IPS-18a (cell line): Measurements from ENCODE around the gene UQCRC2.
"Not testable (repeated sequence)": the region's sequence is repeated elsewhere in the genome, so short reads cannot be mapped to it uniquely, and the experiment has no call there.

ENCODE experiments used
- H3K27ac ChIP-seq: one replicate; pipeline ENCODE4 v1.5.1; 2013; ENCODE audit warnings: low read length
- H3K27me3 ChIP-seq: one replicate; pipeline ENCODE4 v1.6.1; 2013; ENCODE audit warnings: mild to moderate bottlenecking, low read length; ENCODE audit not compliant: control insufficient read depth, insufficient read depth
- H3K36me3 ChIP-seq: one replicate; pipeline ENCODE4 v1.6.1; 2013; ENCODE audit warnings: low read depth, low read length; ENCODE audit not compliant: control insufficient read depth
- H3K4me1 ChIP-seq: one replicate; pipeline ENCODE4 v1.6.1; 2013; ENCODE audit warnings: low read depth, low read length; ENCODE audit not compliant: control insufficient read depth
- H3K4me3 ChIP-seq: one replicate; pipeline ENCODE4 v1.5.1; 2013; ENCODE audit warnings: low read length
- H3K9ac ChIP-seq: one replicate; pipeline ENCODE4 v1.6.1; 2013; ENCODE audit warnings: mild to moderate bottlenecking, low read length, moderate library complexity
- H3K9me3 ChIP-seq: one replicate; pipeline ENCODE4 v1.6.1; 2013; ENCODE audit warnings: low read depth, low read length; ENCODE audit not compliant: control insufficient read depth

The UQCRC2 gene

DNA sequence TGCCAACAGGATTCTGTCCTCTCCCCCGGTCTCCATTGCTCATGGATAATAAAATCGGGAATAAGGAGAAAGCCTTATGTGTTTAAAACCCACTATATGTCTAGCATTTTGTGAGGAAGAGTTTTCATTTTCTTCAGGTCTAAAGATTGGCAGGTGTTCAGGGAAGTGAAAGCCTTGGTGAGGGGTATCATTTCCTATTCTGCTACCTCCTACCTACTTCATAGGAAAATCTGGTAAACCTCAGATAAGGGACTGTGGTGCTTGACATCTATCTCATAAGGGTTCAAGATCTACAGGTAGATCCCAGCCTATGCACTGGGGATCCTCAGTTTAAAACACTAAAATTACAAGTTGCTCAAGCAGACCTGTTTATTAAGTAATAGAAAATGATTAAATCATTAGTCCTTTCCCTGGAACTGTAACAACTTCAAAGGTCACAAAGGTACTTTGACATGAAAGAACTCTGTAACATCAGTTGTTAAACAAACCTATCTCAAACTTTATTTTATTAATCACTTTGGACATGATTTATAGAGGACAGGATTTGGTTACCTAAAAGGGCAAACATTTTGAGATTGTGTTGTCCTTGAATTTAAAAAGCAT, 61.2 kb downstream of the UQCRC2 start:
- Histone ChIP-seq H3K27me3 (peaks cover under 1% of the 10 kb centered on the region), H3K9me3 (no peaks in the 10 kb centered on the region), H3K4me1 (no peaks in the 10 kb centered on the region), H3K9ac (no peak overlapping the region), H3K27ac (no peak overlapping the region), H3K4me3 (no peak overlapping the region), H3K36me3 (no peaks in the 10 kb centered on the region)

DNA sequence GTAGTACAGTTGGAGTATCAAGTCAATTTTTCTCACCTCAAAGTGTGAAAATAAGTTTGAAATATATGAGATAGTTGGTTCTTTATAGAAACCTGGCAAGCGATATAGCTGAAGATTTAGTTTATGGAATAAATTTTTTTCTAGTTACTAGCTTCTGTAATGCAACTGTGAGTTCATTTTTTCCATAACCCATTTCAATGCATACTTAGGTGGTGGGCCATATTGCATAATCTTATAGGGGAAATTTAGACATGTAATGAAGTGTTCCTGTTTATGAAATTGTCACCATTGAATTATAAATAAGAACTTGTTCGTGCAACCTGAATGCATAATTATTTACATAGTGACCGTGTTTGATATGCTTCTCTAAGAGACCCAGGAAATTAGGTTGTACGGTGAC, 63.8 kb downstream of the UQCRC2 start:
- Histone ChIP-seq H3K4me3 (no peak overlapping the region), H3K36me3 (no peaks in the 10 kb centered on the region), H3K9me3 (no peaks in the 10 kb centered on the region), H3K27ac (no peak overlapping the region), H3K9ac (no peak overlapping the region), H3K27me3 (no peaks in the 10 kb centered on the region), H3K4me1 (no peaks in the 10 kb centered on the region)

- Histone ChIP-seq H3K9ac (no peak overlapping the region), H3K9me3 (no peaks in the 10 kb centered on the region), H3K4me1 (no peaks in the 10 kb centered on the region)
These were observed 65.4 kb downstream of the UQCRC2 start for GRCh38 chr16:22018559-22018958.

GRCh38 chr16:22022151-22022550, 69.0 kb downstream of the UQCRC2 start:
- H3K4me1 ChIP-seq, result no peaks in the 10 kb centered on the region
- H3K9ac ChIP-seq, result no peak overlapping the region
- H3K4me3 ChIP-seq, result no peak overlapping the region
- H3K27me3 ChIP-seq, result no peaks in the 10 kb centered on the region
- no peak overlapping the region for H3K27ac ChIP-seq
- H3K36me3 ChIP-seq, result no peaks in the 10 kb centered on the region
- H3K9me3 ChIP-seq, result no peaks in the 10 kb centered on the region

More at GRCh38 chr16:22018559-22018958, 65.4 kb downstream of the UQCRC2 start:
- no peaks in the 10 kb centered on the region for H3K27me3 ChIP-seq
- no peak overlapping the region for H3K27ac ChIP-seq
- H3K4me3 ChIP-seq, result no peak overlapping the region
- H3K36me3 ChIP-seq, result no peaks in the 10 kb centered on the region

DNA sequence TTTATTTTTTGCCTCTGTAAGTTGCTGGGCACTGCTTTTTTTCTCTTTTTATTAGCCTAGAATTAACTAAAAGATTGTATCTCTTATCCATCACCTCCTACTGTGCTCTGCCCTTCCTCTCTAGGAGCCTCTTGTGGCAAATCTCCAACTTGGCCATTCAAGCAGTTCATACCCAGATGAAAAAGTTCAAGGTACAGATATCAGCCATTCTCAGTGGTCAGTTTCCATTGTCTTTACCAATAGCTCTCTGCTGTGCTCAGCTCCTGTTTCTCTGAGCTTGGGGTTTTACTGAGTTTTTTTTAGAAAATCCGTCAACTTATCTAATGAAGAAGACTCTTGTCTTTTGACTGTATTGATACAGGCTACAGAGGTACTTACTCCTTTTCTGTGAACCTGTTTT, 70.3 kb downstream of the UQCRC2 start:
- H3K4me3 ChIP-seq, result no peak overlapping the region
- H3K4me1 ChIP-seq, result no peaks in the 10 kb centered on the region

DNA sequence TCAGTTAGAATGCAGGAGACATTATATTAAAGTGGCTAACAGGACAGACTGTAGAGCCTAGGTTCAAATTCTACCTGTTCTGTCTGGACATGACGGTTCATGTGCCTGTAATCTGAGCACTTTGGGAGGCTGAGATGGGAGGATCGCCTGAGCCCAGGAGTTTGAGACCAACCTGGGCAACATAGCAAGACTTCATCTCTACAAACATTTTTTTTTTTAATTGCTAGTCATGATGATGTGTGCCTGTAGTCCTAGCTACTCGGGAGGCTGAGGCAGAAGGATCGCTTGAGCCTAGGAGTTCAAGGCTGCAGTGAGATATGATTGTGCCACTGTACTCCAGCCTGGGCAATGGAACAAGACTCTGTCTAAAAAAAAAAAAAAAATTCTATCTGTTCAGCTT, 71.6 kb downstream of the UQCRC2 start:
- H3K4me3 ChIP-seq, H3K36me3 ChIP-seq, H3K27ac ChIP-seq, H3K9me3 ChIP-seq, H3K27me3 ChIP-seq, H3K9ac ChIP-seq, H3K4me1 ChIP-seq: not testable (repeated sequence)

More for the DNA sequence above, 70.3 kb downstream of the UQCRC2 start:
- no peak overlapping the region for H3K27ac ChIP-seq
- no peak overlapping the region for H3K9ac ChIP-seq
- H3K27me3 ChIP-seq, result no peaks in the 10 kb centered on the region
- H3K36me3 ChIP-seq, result no peaks in the 10 kb centered on the region
- H3K9me3 ChIP-seq, result no peaks in the 10 kb centered on the region

- Histone ChIP-seq H3K4me1 (no peaks in the 10 kb centered on the region), H3K36me3 (no peaks in the 10 kb centered on the region), H3K9ac (no peak overlapping the region), H3K4me3 (no peak overlapping the region), H3K9me3 (no peaks in the 10 kb centered on the region), H3K27ac (no peak overlapping the region), H3K27me3 (no peaks in the 10 kb centered on the region)
These were observed 74.5 kb downstream of the UQCRC2 start for GRCh38 chr16:22027633-22028032.

DNA sequence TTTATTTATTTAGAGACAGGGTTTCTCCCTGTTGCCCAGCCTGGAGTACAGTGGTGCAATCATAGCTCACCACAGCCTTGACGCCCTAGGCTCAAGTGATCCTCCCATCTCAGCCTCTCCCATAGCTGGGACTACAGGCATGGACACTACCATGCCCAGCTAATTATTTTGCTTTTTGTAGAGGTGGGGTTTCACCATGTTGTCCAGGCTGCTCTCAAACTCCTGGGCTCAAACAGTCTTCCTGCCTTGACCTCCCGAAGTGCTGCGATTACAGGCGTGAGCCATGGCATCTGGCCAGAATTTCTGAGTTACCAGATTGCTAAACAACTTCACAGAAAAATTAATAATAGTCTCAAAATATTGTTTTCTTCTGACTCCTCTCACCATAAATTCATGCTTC, 76.5 kb downstream of the UQCRC2 start:
- no peaks in the 10 kb centered on the region for H3K27me3 ChIP-seq
- no peak overlapping the region for H3K27ac ChIP-seq
- H3K9me3 ChIP-seq, result no peaks in the 10 kb centered on the region
- H3K36me3 ChIP-seq, result no peaks in the 10 kb centered on the region
- H3K9ac ChIP-seq, result no peak overlapping the region
- no peaks in the 10 kb centered on the region for H3K4me1 ChIP-seq
- no peak overlapping the region for H3K4me3 ChIP-seq

- Histone ChIP-seq H3K9me3 (no peaks in the 10 kb centered on the region), H3K27me3 (no peaks in the 10 kb centered on the region), H3K36me3 (no peaks in the 10 kb centered on the region), H3K27ac (no peak overlapping the region), H3K9ac (no peak overlapping the region), H3K4me3 (no peak overlapping the region), H3K4me1 (peaks cover 4% of the 10 kb centered on the region)
These were observed 77.1 kb downstream of the UQCRC2 start for GRCh38 chr16:22030087-22030812.

GRCh38 chr16:22031483-22032083, 78.4 kb downstream of the UQCRC2 start:
- H3K36me3 ChIP-seq, result no peaks in the 10 kb centered on the region
- no peak overlapping the region for H3K4me3 ChIP-seq
- H3K9ac ChIP-seq, result no peak overlapping the region
- H3K27me3 ChIP-seq, result no peaks in the 10 kb centered on the region
- H3K4me1 ChIP-seq, result peaks cover 8% of the 10 kb centered on the region
- no peaks in the 10 kb centered on the region for H3K9me3 ChIP-seq
- H3K27ac ChIP-seq, result no peak overlapping the region
